HEK293 (cell line): ENCODE measurements around the gene NOX5.
A peak's percentile ranks its signal among the peaks of the same experiment; 100 is the strongest.

ENCODE experiments used
- CTCF ChIA-PET: fragments of 350-600 bp; formaldehyde crosslinking; extraction: SDS; loops from one replicate; lab custom pipeline; 2021; ENCODE audit warnings: antibody characterized with exemption; lab: Yijun Ruan, JAX
- POLR2A ChIA-PET: fragments of 300-600 bp; formaldehyde crosslinking; extraction: SDS; loops from one replicate; lab custom pipeline; 2020; ENCODE audit warnings: antibody characterized with exemption, inconsistent platforms; lab: Yijun Ruan, JAX
- H3K27ac ChIP-seq: fragments of 200-500 bp; sonication (Bioruptor generic); 2 replicates; pipeline ENCODE4 v1.5.1; 2014; ENCODE audit warnings: low read depth, low read length, control low read depth, inconsistent platforms; ENCODE audit errors: extremely low read depth
- H3K36me3 ChIP-seq, 2 experiments: fragments of 200-500 bp in 1 of 2; sonication (Bioruptor generic) in 1 of 2; 1 replicate in 1 of 2; 2 replicates in 1 of 2; pipeline ENCODE4 v1.5.1; 2014 to 2017; ENCODE audit warnings: inconsistent platforms in 2 of 2, low read length in 2 of 2; ENCODE audit not compliant: control insufficient read depth in 2 of 2, insufficient read depth in 1 of 2
- H3K4me1 ChIP-seq: fragments of 200-500 bp; sonication (Bioruptor generic); 2 replicates; pipeline ENCODE4 v1.5.1; 2014; ENCODE audit warnings: mild to moderate bottlenecking, low read length, inconsistent platforms; ENCODE audit not compliant: control insufficient read depth, insufficient read depth
- H3K4me3 ChIP-seq: 2 replicates; pipeline ENCODE4 v1.5.1; 2011; ENCODE audit warnings: low read depth, mild to moderate bottlenecking, control low read depth, low read length, moderate library complexity
- H3K9me3 ChIP-seq: fragments of 200-500 bp; sonication (Bioruptor generic); 2 replicates; pipeline ENCODE4 v1.5.1; 2014; ENCODE audit warnings: low read depth, low read length, inconsistent platforms; ENCODE audit not compliant: control insufficient read depth, insufficient read depth
- ATF2 ChIP-seq: fragments of 450-650 bp; formaldehyde crosslinking; IDR thresholded peaks from 2 replicates; pipeline ENCODE4 v1.5.1; 2016; ENCODE audit warnings: missing biosample characterization, missing genetic modification characterization, low read depth
- EGR2 ChIP-seq: fragments of 450-650 bp; formaldehyde crosslinking; IDR thresholded peaks from 2 replicates; pipeline ENCODE4 v1.5.1; 2016; ENCODE audit warnings: low read depth, missing biosample characterization, missing genetic modification characterization
- GLI2 ChIP-seq: fragments of 450-650 bp; formaldehyde crosslinking; IDR thresholded peaks from 2 replicates; pipeline ENCODE4; 2017; ENCODE audit warnings: missing biosample characterization, missing genetic modification characterization, low read depth, borderline replicate concordance
- HOXC10 ChIP-seq: sonication (generic); formaldehyde crosslinking; IDR thresholded peaks from 2 replicates; pipeline ENCODE4 v1.8.1; 2023; ENCODE audit warnings: mild to moderate bottlenecking, missing genetic modification reagents
- KLF10 ChIP-seq: fragments of 450-650 bp; IDR thresholded peaks from 2 replicates; pipeline ENCODE4 v1.5.1; 2018; ENCODE audit warnings: missing biosample characterization, mild to moderate bottlenecking, missing genetic modification characterization
- KLF8 ChIP-seq: fragments of 450-650 bp; formaldehyde crosslinking; IDR thresholded peaks from 2 replicates; pipeline ENCODE4 v1.5.1; 2016; ENCODE audit warnings: missing biosample characterization, missing genetic modification characterization
- OSR2 ChIP-seq: fragments of 450-650 bp; formaldehyde crosslinking; IDR thresholded peaks from 2 replicates; pipeline ENCODE4 v1.5.1; 2016; ENCODE audit warnings: missing biosample characterization, missing genetic modification characterization
- OVOL3 ChIP-seq: fragments of 450-650 bp; formaldehyde crosslinking; IDR thresholded peaks from 2 replicates; pipeline ENCODE4 v1.5.1; 2016; ENCODE audit warnings: missing biosample characterization, missing genetic modification characterization
- SALL2 ChIP-seq: fragments of 450-650 bp; formaldehyde crosslinking; IDR thresholded peaks from 2 replicates; pipeline ENCODE4 v1.5.0; 2017; ENCODE audit warnings: missing biosample characterization, mild to moderate bottlenecking, missing genetic modification characterization, borderline replicate concordance
- SCRT1 ChIP-seq: fragments of 450-650 bp; formaldehyde crosslinking; IDR thresholded peaks from 2 replicates; pipeline ENCODE4 v1.5.1; 2016; ENCODE audit warnings: missing biosample characterization, missing genetic modification characterization, borderline replicate concordance
- SP7 ChIP-seq: fragments of 450-650 bp; formaldehyde crosslinking; IDR thresholded peaks from 2 replicates; pipeline ENCODE4 v1.5.1; 2016; ENCODE audit warnings: missing biosample characterization, missing genetic modification characterization
- TCF7L2 ChIP-seq: IDR thresholded peaks from 2 replicates; pipeline ENCODE4 v1.6.1; 2011; ENCODE audit warnings: low read depth, mild to moderate bottlenecking, inconsistent platforms, low read length, moderate library complexity, borderline replicate concordance
- TSHZ1 ChIP-seq: fragments of 450-650 bp; formaldehyde crosslinking; IDR thresholded peaks from 2 replicates; pipeline ENCODE4 v1.5.1; 2016; ENCODE audit warnings: missing biosample characterization, missing genetic modification characterization, borderline replicate concordance
- ZBTB11 ChIP-seq: fragments of 450-650 bp; formaldehyde crosslinking; conservative IDR thresholded peaks from 2 replicates; pipeline ENCODE4 v1.5.1; 2016; ENCODE audit warnings: low read depth, missing biosample characterization, missing genetic modification characterization
- ZBTB20 ChIP-seq: fragments of 450-650 bp; formaldehyde crosslinking; IDR thresholded peaks from 2 replicates; pipeline ENCODE4 v1.5.1; 2016; ENCODE audit warnings: missing biosample characterization, missing genetic modification characterization
- ZBTB7A ChIP-seq: fragments of 450-650 bp; formaldehyde crosslinking; IDR thresholded peaks from 2 replicates; pipeline ENCODE4 v1.5.1; 2016; ENCODE audit warnings: low read depth, missing biosample characterization, missing genetic modification characterization
- ZNF175 ChIP-seq: fragments of 450-650 bp; formaldehyde crosslinking; IDR thresholded peaks from 2 replicates; pipeline ENCODE4 v1.5.1; 2016; ENCODE audit warnings: missing biosample characterization, missing genetic modification characterization
- ZNF184 ChIP-seq: fragments of 450-650 bp; IDR thresholded peaks from 2 replicates; pipeline ENCODE4 v1.5.1; 2018; ENCODE audit warnings: missing biosample characterization, mild to moderate bottlenecking, missing genetic modification characterization
- ZNF23 ChIP-seq: fragments of 450-650 bp; formaldehyde crosslinking; IDR thresholded peaks from 2 replicates; pipeline ENCODE4 v1.5.1; 2016; ENCODE audit warnings: missing biosample characterization, missing genetic modification characterization, borderline replicate concordance
- ZNF335 ChIP-seq: fragments of 450-650 bp; formaldehyde crosslinking; conservative IDR thresholded peaks from 2 replicates; pipeline ENCODE4 v1.5.1; 2016; ENCODE audit warnings: missing biosample characterization, missing genetic modification characterization
- ZNF341 ChIP-seq: fragments of 450-650 bp; formaldehyde crosslinking; IDR thresholded peaks from 2 replicates; pipeline ENCODE4; 2016; ENCODE audit warnings: low read depth, missing biosample characterization, missing genetic modification characterization
- ZNF366 ChIP-seq: fragments of 450-650 bp; formaldehyde crosslinking; conservative IDR thresholded peaks from 2 replicates; pipeline ENCODE4 v1.5.1; 2016; ENCODE audit warnings: missing biosample characterization, missing genetic modification characterization
- ZNF521 ChIP-seq: fragments of 450-650 bp; formaldehyde crosslinking; IDR thresholded peaks from 2 replicates; pipeline ENCODE4 v1.5.1; 2017; ENCODE audit warnings: missing biosample characterization, mild to moderate bottlenecking, missing genetic modification characterization
- ZNF580 ChIP-seq: fragments of 450-650 bp; formaldehyde crosslinking; IDR thresholded peaks from 2 replicates; pipeline ENCODE4 v1.5.1; 2016; ENCODE audit warnings: missing biosample characterization, missing genetic modification characterization
- ZNF585B ChIP-seq: fragments of 450-650 bp; formaldehyde crosslinking; IDR thresholded peaks from 2 replicates; pipeline ENCODE4 v1.5.1; 2016; ENCODE audit warnings: missing biosample characterization, missing genetic modification characterization
- ZNF692 ChIP-seq: fragments of 450-650 bp; formaldehyde crosslinking; IDR thresholded peaks from 2 replicates; pipeline ENCODE4 v1.5.1; 2016; ENCODE audit warnings: missing biosample characterization, missing genetic modification characterization
- ZNF830 ChIP-seq: fragments of 450-650 bp; IDR thresholded peaks from 2 replicates; pipeline ENCODE4 v1.5.0; 2018; ENCODE audit warnings: missing biosample characterization, missing genetic modification characterization, low read depth, mild to moderate bottlenecking, moderate library complexity
- ZNF837 ChIP-seq: fragments of 450-650 bp; formaldehyde crosslinking; IDR thresholded peaks from 2 replicates; pipeline ENCODE4 v1.5.1; 2016; ENCODE audit warnings: missing biosample characterization, missing genetic modification characterization
- ZXDB ChIP-seq: fragments of 450-650 bp; formaldehyde crosslinking; IDR thresholded peaks from 2 replicates; pipeline ENCODE4 v1.5.1; 2016; ENCODE audit warnings: missing biosample characterization, missing genetic modification characterization

NOX5 gene

GRCh38 chr15:68991723-68992122 is 22.8 kb upstream of the NOX5 start:
- Histone ChIP-seq H3K27ac (peak overlapping the region; percentile 81), H3K4me3 (no peak overlapping the region), H3K36me3 (no peaks in the 10 kb centered on the region), H3K4me1 (peaks cover 7% of the 10 kb centered on the region; the same call in 1 of the 2 replicates), H3K9me3 (no peaks in the 10 kb centered on the region)
- CTCF ChIA-PET = interaction anchor here (1.0 kb wide), 1 partner anchor 67 kb away, joined by 6 read pairs; no protein-coding TSS in a partner anchor
- POLR2A ChIA-PET = interaction anchor here (0.5 kb wide), 1 partner anchor 47 kb away, joined by 4 read pairs; no protein-coding TSS in a partner anchor
- TF ChIP-seq TSHZ1 (tag by site-specific recombination) = peak; percentile 74
- TF ChIP-seq EGR2 = no peak
- no peak for TF ChIP-seq ZNF830 (tag by site-specific recombination)
- peak; percentile 67 for TF ChIP-seq ZNF335 (tag by site-specific recombination)
- no peak for TF ChIP-seq SALL2
- no peak for TF ChIP-seq KLF10 (tag by site-specific recombination)
- no peak for TF ChIP-seq ZNF184
- TF ChIP-seq ZNF521 (tag by site-specific recombination) = no peak
- no peak for TF ChIP-seq HOXC10 (CRISPR knock-in tag)
- TF ChIP-seq SCRT1 (tag by site-specific recombination) = peak; percentile 50; the same call in 1 of the 2 replicates
- TF ChIP-seq ZNF585B (tag by site-specific recombination) = no peak
- TF ChIP-seq ZNF366 (tag by site-specific recombination) = no peak
- TF ChIP-seq ZNF23 (tag by site-specific recombination) = no peak
- TF ChIP-seq TCF7L2 = peak; percentile 77; the same call in 1 of the 2 replicates
- peak; percentile 74 for TF ChIP-seq OVOL3 (tag by site-specific recombination)
- peak; percentile 75 for TF ChIP-seq ZNF341 (tag by site-specific recombination)
- TF ChIP-seq ZBTB7A = no peak
- TF ChIP-seq ZNF580 (tag by site-specific recombination) = peak; percentile 70
- TF ChIP-seq ATF2 (tag by site-specific recombination) = no peak
- peak; percentile 46; the same call in 1 of the 2 replicates for TF ChIP-seq GLI2 (tag by site-specific recombination)
- TF ChIP-seq SP7 (tag by site-specific recombination) = peak; percentile 78
- TF ChIP-seq KLF8 (tag by site-specific recombination) = no peak
- peak; percentile 90 for TF ChIP-seq ZXDB (tag by site-specific recombination)
- peak; percentile 43; the same call in 1 of the 2 replicates for TF ChIP-seq ZBTB20 (tag by site-specific recombination)
- TF ChIP-seq ZNF175 (tag by site-specific recombination) = no peak
- TF ChIP-seq ZNF692 (tag by site-specific recombination) = peak; percentile 45; the same call in 1 of the 2 replicates
- TF ChIP-seq OSR2 (tag by site-specific recombination) = peak; percentile 96
- TF ChIP-seq ZNF837 = no peak
- no peak for TF ChIP-seq ZBTB11
